ENCODE results near the gene VAV3.
"Not testable (repeated sequence)": the region's sequence is repeated elsewhere in the genome, so short reads cannot be mapped to it uniquely, and the experiment has no call there.

The VAV3 gene

GRCh38 chr1:107897438-107898345, 67.3 kb downstream of the VAV3 start:
- H3K4me3 ChIP-seq (ENCODE audit: insufficient read depth, low read depth, low read length, poor library complexity, severe bottlenecking), result no peak overlapping the region
- H3K4me1 ChIP-seq (ENCODE audit: control insufficient read depth, insufficient read depth, low read length, poor library complexity, severe bottlenecking), result no peaks in the 10 kb centered on the region
- no peaks in the 10 kb centered on the region for H3K36me3 ChIP-seq (ENCODE audit: control insufficient read depth, insufficient read depth, low read length)
- no peaks in the 10 kb centered on the region for H3K9me3 ChIP-seq (ENCODE audit: control insufficient read depth, low read length)
- no peak overlapping the region for H3K27ac ChIP-seq (ENCODE audit: insufficient read depth, low read length, poor library complexity, severe bottlenecking)
- DNase-seq, result no peak
- no peaks in the 10 kb centered on the region for H3K27me3 ChIP-seq (replicated peaks; ENCODE audit: control insufficient read depth, insufficient read depth, low read length, poor library complexity, severe bottlenecking)

- Histone ChIP-seq H3K27ac (ENCODE audit: insufficient read depth, low read length, poor library complexity, severe bottlenecking) (no peak overlapping the region), H3K4me3 (ENCODE audit: insufficient read depth, low read depth, low read length, poor library complexity, severe bottlenecking) (no peak overlapping the region), H3K4me1 (ENCODE audit: control insufficient read depth, insufficient read depth, low read length, poor library complexity, severe bottlenecking) (no peaks in the 10 kb centered on the region), H3K27me3 (replicated peaks; ENCODE audit: control insufficient read depth, insufficient read depth, low read length, poor library complexity, severe bottlenecking) (no peaks in the 10 kb centered on the region), H3K9me3 (ENCODE audit: control insufficient read depth, low read length) (no peaks in the 10 kb centered on the region), H3K36me3 (ENCODE audit: control insufficient read depth, insufficient read depth, low read length) (no peaks in the 10 kb centered on the region)
- DNase-seq, result no peak
Observed at GRCh38 chr1:107896936-107897335, 68.0 kb downstream of the VAV3 start.

GRCh38 chr1:107896401-107896800, 68.6 kb downstream of the VAV3 start:
- Histone ChIP-seq H3K27ac (ENCODE audit: insufficient read depth, low read length, poor library complexity, severe bottlenecking) (no peak overlapping the region), H3K36me3 (ENCODE audit: control insufficient read depth, insufficient read depth, low read length) (no peaks in the 10 kb centered on the region)
- DNase-seq, result no peak

DNA sequence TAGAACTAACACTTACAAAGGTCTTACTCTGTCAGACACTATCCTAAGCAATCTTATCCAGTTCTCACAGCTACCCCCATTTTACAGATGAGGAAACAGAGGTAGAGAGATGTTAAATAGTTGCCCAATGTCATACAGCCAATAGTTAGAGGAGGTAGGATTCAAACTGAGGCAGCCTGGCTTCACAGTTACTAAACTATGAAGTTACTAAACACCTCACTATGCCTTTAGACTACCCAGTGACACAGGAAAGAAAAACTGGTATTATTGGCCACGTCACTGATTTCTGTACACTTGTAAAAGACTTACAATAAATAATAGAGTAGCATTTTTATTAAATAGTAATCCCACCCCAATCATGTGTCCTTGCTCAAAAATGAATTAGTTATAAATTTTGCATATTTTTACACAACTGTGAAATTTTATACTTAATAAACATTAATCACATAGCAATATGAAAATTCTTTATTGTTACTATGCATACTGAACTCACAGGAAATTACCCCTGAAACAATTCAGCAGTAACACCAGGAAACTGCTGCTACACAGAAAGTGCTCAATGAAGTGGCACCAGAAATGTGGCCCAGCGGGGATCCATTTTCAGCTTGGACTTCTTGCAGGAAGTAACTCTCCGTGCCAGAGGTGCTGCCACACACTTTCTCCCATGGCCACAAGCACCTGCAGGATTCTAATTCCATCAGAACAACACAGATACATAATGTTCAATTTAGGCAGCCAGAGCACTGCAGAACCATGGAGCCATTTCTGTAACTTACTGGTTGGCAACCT, 69.4 kb downstream of the VAV3 start:
- H3K36me3 ChIP-seq (ENCODE audit: control insufficient read depth, insufficient read depth, low read length), result no peaks in the 10 kb centered on the region

More at GRCh38 chr1:107896401-107896800, 68.6 kb downstream of the VAV3 start:
- no peaks in the 10 kb centered on the region for H3K4me1 ChIP-seq (ENCODE audit: control insufficient read depth, insufficient read depth, low read length, poor library complexity, severe bottlenecking)
- H3K9me3 ChIP-seq (ENCODE audit: control insufficient read depth, low read length), result no peaks in the 10 kb centered on the region
- H3K27me3 ChIP-seq (replicated peaks; ENCODE audit: control insufficient read depth, insufficient read depth, low read length, poor library complexity, severe bottlenecking), result no peaks in the 10 kb centered on the region
- no peak overlapping the region for H3K4me3 ChIP-seq (ENCODE audit: insufficient read depth, low read depth, low read length, poor library complexity, severe bottlenecking)

DNA sequence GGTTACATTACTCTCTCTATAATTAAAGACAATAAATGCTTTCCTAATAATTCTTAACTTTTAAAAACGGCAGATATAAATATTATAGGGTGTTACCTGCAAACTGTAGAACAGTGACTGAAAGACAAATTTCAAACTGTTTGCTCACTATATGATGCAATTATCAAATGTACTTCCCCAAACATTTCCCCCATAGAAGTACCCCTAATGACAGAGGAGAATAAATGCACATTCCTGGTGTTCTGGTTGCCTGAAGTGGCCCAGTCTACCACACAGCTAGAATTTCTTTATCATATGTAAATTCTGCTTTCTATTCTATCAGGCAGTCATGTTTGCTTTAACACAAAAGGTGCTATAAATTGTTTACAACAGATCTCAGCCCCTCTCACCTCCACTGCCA, 70.4 kb downstream of the VAV3 start:
- H3K4me1 ChIP-seq (ENCODE audit: control insufficient read depth, insufficient read depth, low read length, poor library complexity, severe bottlenecking), result no peaks in the 10 kb centered on the region
- no peaks in the 10 kb centered on the region for H3K27me3 ChIP-seq (replicated peaks; ENCODE audit: control insufficient read depth, insufficient read depth, low read length, poor library complexity, severe bottlenecking)
- no peak overlapping the region for H3K4me3 ChIP-seq (ENCODE audit: insufficient read depth, low read depth, low read length, poor library complexity, severe bottlenecking)
- no peaks in the 10 kb centered on the region for H3K36me3 ChIP-seq (ENCODE audit: control insufficient read depth, insufficient read depth, low read length)
- H3K27ac ChIP-seq (ENCODE audit: insufficient read depth, low read length, poor library complexity, severe bottlenecking), result no peak overlapping the region
- no peak for DNase-seq
- H3K9me3 ChIP-seq (ENCODE audit: control insufficient read depth, low read length), result no peaks in the 10 kb centered on the region

More for the DNA sequence above, 69.4 kb downstream of the VAV3 start:
- no peak overlapping the region for H3K27ac ChIP-seq (ENCODE audit: insufficient read depth, low read length, poor library complexity, severe bottlenecking)
- H3K9me3 ChIP-seq (ENCODE audit: control insufficient read depth, low read length), result no peaks in the 10 kb centered on the region
- no peaks in the 10 kb centered on the region for H3K4me1 ChIP-seq (ENCODE audit: control insufficient read depth, insufficient read depth, low read length, poor library complexity, severe bottlenecking)
- H3K4me3 ChIP-seq (ENCODE audit: insufficient read depth, low read depth, low read length, poor library complexity, severe bottlenecking), result no peak overlapping the region
- DNase-seq, result no peak
- H3K27me3 ChIP-seq (replicated peaks; ENCODE audit: control insufficient read depth, insufficient read depth, low read length, poor library complexity, severe bottlenecking), result no peaks in the 10 kb centered on the region

DNA sequence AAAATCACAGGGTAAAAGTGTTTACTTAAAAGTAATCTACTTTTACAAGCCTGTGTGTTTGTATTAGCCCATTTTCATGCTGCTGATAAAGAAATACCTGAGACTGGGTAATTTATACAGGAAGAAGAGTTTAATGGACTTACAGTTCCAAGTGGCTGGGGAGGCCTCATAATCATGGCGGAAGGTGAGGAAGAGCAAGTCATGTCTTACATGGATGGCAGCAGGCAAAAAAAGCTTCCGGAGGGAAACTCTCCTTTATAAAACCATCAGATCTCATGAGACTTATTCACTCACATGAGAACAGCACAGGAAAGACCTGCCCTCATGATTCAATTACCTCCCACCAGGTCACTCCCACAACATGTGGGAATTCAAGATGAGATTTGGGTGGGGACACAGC, 71.6 kb downstream of the VAV3 start:
- H3K36me3 ChIP-seq (ENCODE audit: control insufficient read depth, insufficient read depth, low read length); H3K9me3 ChIP-seq (ENCODE audit: control insufficient read depth, low read length); H3K4me3 ChIP-seq (ENCODE audit: insufficient read depth, low read depth, low read length, poor library complexity, severe bottlenecking); H3K27me3 ChIP-seq (replicated peaks; ENCODE audit: control insufficient read depth, insufficient read depth, low read length, poor library complexity, severe bottlenecking); H3K27ac ChIP-seq (ENCODE audit: insufficient read depth, low read length, poor library complexity, severe bottlenecking); H3K4me1 ChIP-seq (ENCODE audit: control insufficient read depth, insufficient read depth, low read length, poor library complexity, severe bottlenecking); DNase-seq: not testable (repeated sequence)

DNA sequence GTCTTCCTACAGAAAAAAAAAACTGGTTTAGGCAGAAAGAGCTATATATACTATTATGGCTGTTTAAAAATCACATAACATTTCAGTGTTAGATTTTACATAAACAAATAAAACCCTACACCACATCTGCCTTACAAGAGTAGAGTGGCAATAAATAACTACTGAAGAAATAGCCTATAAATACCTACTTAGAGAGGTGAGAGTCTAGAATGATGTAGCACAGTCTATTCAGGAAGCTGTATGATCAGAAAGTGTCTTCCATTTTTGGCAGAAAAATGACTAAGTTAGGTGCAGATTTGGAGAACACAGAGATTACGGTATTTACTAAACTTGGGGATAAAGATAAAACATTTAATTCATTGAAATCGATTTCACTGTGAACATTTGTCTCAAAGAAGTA, 75.5 kb downstream of the VAV3 start:
- H3K27ac ChIP-seq (ENCODE audit: insufficient read depth, low read length, poor library complexity, severe bottlenecking), result no peak overlapping the region
- no peaks in the 10 kb centered on the region for H3K27me3 ChIP-seq (replicated peaks; ENCODE audit: control insufficient read depth, insufficient read depth, low read length, poor library complexity, severe bottlenecking)
- H3K9me3 ChIP-seq (ENCODE audit: control insufficient read depth, low read length), result no peaks in the 10 kb centered on the region
- H3K4me3 ChIP-seq (ENCODE audit: insufficient read depth, low read depth, low read length, poor library complexity, severe bottlenecking), result no peak overlapping the region
- H3K36me3 ChIP-seq (ENCODE audit: control insufficient read depth, insufficient read depth, low read length), result no peaks in the 10 kb centered on the region
- no peak for DNase-seq
- H3K4me1 ChIP-seq (ENCODE audit: control insufficient read depth, insufficient read depth, low read length, poor library complexity, severe bottlenecking), result no peaks in the 10 kb centered on the region

DNA sequence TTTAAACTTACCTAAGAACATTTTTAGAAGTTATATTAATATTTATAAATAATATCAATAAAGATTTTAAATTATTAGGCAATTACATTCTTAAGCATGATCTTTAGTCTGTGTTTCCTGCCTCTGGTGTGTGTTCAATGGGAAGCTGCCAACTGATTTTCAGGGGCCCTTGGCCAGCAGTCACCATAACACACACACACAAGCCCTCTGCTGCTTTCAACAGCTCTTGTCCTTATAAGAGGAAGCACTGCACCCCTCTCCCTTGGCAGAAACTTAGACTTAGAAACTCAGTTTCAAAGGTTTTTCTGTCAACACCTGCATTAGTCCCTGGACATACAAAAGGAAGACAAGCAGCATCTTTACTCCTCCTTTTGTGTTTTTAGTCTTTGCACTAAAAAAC, 81.4 kb downstream of the VAV3 start:
- Histone ChIP-seq H3K36me3 (ENCODE audit: control insufficient read depth, insufficient read depth, low read length) (no peaks in the 10 kb centered on the region), H3K27me3 (replicated peaks; ENCODE audit: control insufficient read depth, insufficient read depth, low read length, poor library complexity, severe bottlenecking) (no peaks in the 10 kb centered on the region), H3K4me3 (ENCODE audit: insufficient read depth, low read depth, low read length, poor library complexity, severe bottlenecking) (no peak overlapping the region), H3K9me3 (ENCODE audit: control insufficient read depth, low read length) (no peaks in the 10 kb centered on the region), H3K27ac (ENCODE audit: insufficient read depth, low read length, poor library complexity, severe bottlenecking) (no peak overlapping the region), H3K4me1 (ENCODE audit: control insufficient read depth, insufficient read depth, low read length, poor library complexity, severe bottlenecking) (no peaks in the 10 kb centered on the region)
- no peak for DNase-seq

- no peak for DNase-seq
- no peak overlapping the region for H3K4me3 ChIP-seq (ENCODE audit: insufficient read depth, low read depth, low read length, poor library complexity, severe bottlenecking)
- H3K9me3 ChIP-seq (ENCODE audit: control insufficient read depth, low read length), result no peaks in the 10 kb centered on the region
- H3K4me1 ChIP-seq (ENCODE audit: control insufficient read depth, insufficient read depth, low read length, poor library complexity, severe bottlenecking), result no peaks in the 10 kb centered on the region
- H3K27me3 ChIP-seq (replicated peaks; ENCODE audit: control insufficient read depth, insufficient read depth, low read length, poor library complexity, severe bottlenecking), result no peaks in the 10 kb centered on the region
- H3K27ac ChIP-seq (ENCODE audit: insufficient read depth, low read length, poor library complexity, severe bottlenecking), result no peak overlapping the region
- H3K36me3 ChIP-seq (ENCODE audit: control insufficient read depth, insufficient read depth, low read length), result no peaks in the 10 kb centered on the region
Observed at GRCh38 chr1:107879927-107880326, 85.1 kb downstream of the VAV3 start.

- Histone ChIP-seq H3K36me3 (ENCODE audit: control insufficient read depth, insufficient read depth, low read length) (no peaks in the 10 kb centered on the region), H3K4me3 (ENCODE audit: insufficient read depth, low read depth, low read length, poor library complexity, severe bottlenecking) (no peak overlapping the region), H3K27ac (ENCODE audit: insufficient read depth, low read length, poor library complexity, severe bottlenecking) (no peak overlapping the region), H3K4me1 (ENCODE audit: control insufficient read depth, insufficient read depth, low read length, poor library complexity, severe bottlenecking) (no peaks in the 10 kb centered on the region), H3K9me3 (ENCODE audit: control insufficient read depth, low read length) (no peaks in the 10 kb centered on the region), H3K27me3 (replicated peaks; ENCODE audit: control insufficient read depth, insufficient read depth, low read length, poor library complexity, severe bottlenecking) (no peaks in the 10 kb centered on the region)
- no peak for DNase-seq
Observed at GRCh38 chr1:107879346-107879745, 85.6 kb downstream of the VAV3 start.
